ENCODE results near the gene OR2AT4.

OR2AT4 gene

GRCh38 chr11:75068559-75068958 lies 28.1 kb downstream of the OR2AT4 start:
- H3K4me3 ChIP-seq (ENCODE audit: low read length, poor library complexity, severe bottlenecking), result no peak overlapping the region
- H3F3A ChIP-seq (ENCODE audit: low read depth), result no peaks in the 10 kb centered on the region
- TF ChIP-seq EZH2phosphoT487 (IDR thresholded peaks at IDR 0.05; ENCODE audit: borderline replicate concordance), result no peak
- TF ChIP-seq, protein P1, sequence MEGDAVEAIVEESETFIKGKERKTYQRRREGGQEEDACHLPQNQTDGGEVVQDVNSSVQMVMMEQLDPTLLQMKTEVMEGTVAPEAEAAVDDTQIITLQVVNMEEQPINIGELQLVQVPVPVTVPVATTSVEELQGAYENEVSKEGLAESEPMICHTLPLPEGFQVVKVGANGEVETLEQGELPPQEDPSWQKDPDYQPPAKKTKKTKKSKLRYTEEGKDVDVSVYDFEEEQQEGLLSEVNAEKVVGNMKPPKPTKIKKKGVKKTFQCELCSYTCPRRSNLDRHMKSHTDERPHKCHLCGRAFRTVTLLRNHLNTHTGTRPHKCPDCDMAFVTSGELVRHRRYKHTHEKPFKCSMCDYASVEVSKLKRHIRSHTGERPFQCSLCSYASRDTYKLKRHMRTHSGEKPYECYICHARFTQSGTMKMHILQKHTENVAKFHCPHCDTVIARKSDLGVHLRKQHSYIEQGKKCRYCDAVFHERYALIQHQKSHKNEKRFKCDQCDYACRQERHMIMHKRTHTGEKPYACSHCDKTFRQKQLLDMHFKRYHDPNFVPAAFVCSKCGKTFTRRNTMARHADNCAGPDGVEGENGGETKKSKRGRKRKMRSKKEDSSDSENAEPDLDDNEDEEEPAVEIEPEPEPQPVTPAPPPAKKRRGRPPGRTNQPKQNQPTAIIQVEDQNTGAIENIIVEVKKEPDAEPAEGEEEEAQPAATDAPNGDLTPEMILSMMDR (conservative IDR thresholded peaks at IDR 0.05; ENCODE audit: low read length), result no peak
- H3K4me2 ChIP-seq (ENCODE audit: low read depth, low read length, poor library complexity, severe bottlenecking), result no peak overlapping the region
- H3K9me2 ChIP-seq (replicated peaks; ENCODE audit: low read depth, low read length), result no peaks in the 10 kb centered on the region
- H3K9ac ChIP-seq (ENCODE audit: low read depth, low read length, poor library complexity, severe bottlenecking), result no peak overlapping the region
- H3K9me3 ChIP-seq (ENCODE audit: insufficient read depth, low read depth, low read length), result no peaks in the 10 kb centered on the region
- H3K79me2 ChIP-seq (ENCODE audit: insufficient read depth, low read length), result no peaks in the 10 kb centered on the region
- H2AFZ ChIP-seq (ENCODE audit: low read length), result no peak overlapping the region
- no peaks in the 10 kb centered on the region for H3K4me1 ChIP-seq (ENCODE audit: insufficient read depth, low read length, poor library complexity, severe bottlenecking)
- no peaks in the 10 kb centered on the region for H3K36me3 ChIP-seq (ENCODE audit: insufficient read depth, low read length)
- peaks cover 10% of the 10 kb centered on the region for H3K27me3 ChIP-seq (ENCODE audit: insufficient read depth, low read length, poor library complexity, severe bottlenecking)
- H4K20me1 ChIP-seq (ENCODE audit: insufficient read depth, low read length, poor library complexity, severe bottlenecking), result no peaks in the 10 kb centered on the region

GRCh38 chr11:75066061-75066460 lies 30.6 kb downstream of the OR2AT4 start:
- Histone ChIP-seq H3K9me3 (ENCODE audit: insufficient read depth, low read depth, low read length) (no peaks in the 10 kb centered on the region), H3K4me2 (ENCODE audit: low read depth, low read length, poor library complexity, severe bottlenecking) (no peak overlapping the region), H4K20me1 (ENCODE audit: insufficient read depth, low read length, poor library complexity, severe bottlenecking) (no peaks in the 10 kb centered on the region), H3K4me3 (ENCODE audit: low read length, poor library complexity, severe bottlenecking) (no peak overlapping the region), H3K9me2 (replicated peaks; ENCODE audit: low read depth, low read length) (no peaks in the 10 kb centered on the region), H3K9ac (ENCODE audit: low read depth, low read length, poor library complexity, severe bottlenecking) (no peak overlapping the region), H3K27me3 (ENCODE audit: insufficient read depth, low read length, poor library complexity, severe bottlenecking) (peaks cover 10% of the 10 kb centered on the region), H3K4me1 (ENCODE audit: insufficient read depth, low read length, poor library complexity, severe bottlenecking) (no peaks in the 10 kb centered on the region), H2AFZ (ENCODE audit: low read length) (no peak overlapping the region), H3F3A (ENCODE audit: low read depth) (no peaks in the 10 kb centered on the region), H3K79me2 (ENCODE audit: insufficient read depth, low read length) (no peaks in the 10 kb centered on the region), H3K36me3 (ENCODE audit: insufficient read depth, low read length) (no peaks in the 10 kb centered on the region)
- no peak for TF ChIP-seq EZH2phosphoT487 (IDR thresholded peaks at IDR 0.05; ENCODE audit: borderline replicate concordance)
- TF ChIP-seq, protein P1 (conservative IDR thresholded peaks at IDR 0.05; ENCODE audit: low read length), result no peak

DNA sequence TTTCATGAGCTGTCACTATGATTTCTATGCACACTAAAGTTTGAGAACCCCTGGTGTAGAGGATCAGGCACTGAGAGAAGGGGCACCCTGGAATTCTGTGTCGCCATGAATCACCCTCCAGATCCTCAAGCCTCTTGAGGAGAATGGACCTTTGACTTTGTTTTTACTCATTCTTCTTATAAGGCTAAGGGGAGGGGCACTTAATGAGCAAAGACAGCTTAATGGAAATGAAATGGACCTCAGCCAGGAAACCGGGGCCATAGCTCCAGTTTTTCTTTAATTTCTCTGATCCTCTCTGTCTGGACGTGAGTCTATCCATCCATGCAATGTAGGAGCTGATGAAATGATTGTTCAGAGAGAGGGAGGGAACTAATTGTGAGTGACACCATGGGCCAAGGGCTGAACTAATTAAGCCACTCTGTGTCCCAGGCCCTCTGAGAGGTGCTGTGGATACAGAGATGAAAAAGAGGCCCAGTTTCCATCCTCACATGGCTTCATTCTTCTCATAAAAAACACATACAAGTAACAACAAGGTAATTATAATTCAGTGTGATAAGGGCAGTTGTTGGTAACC lies 32.8 kb downstream of the OR2AT4 start:
- TF ChIP-seq, protein P1 (conservative IDR thresholded peaks at IDR 0.05; ENCODE audit: low read length), result no peak
- TF ChIP-seq EZH2phosphoT487 (IDR thresholded peaks at IDR 0.05; ENCODE audit: borderline replicate concordance), result no peak
- Histone ChIP-seq H3K4me3 (ENCODE audit: low read length, poor library complexity, severe bottlenecking) (no peak overlapping the region), H4K20me1 (ENCODE audit: insufficient read depth, low read length, poor library complexity, severe bottlenecking) (no peaks in the 10 kb centered on the region), H3K27me3 (ENCODE audit: insufficient read depth, low read length, poor library complexity, severe bottlenecking) (peaks cover 10% of the 10 kb centered on the region), H3K9me3 (ENCODE audit: insufficient read depth, low read depth, low read length) (no peaks in the 10 kb centered on the region), H3K36me3 (ENCODE audit: insufficient read depth, low read length) (no peaks in the 10 kb centered on the region), H2AFZ (ENCODE audit: low read length) (no peak overlapping the region), H3K9ac (ENCODE audit: low read depth, low read length, poor library complexity, severe bottlenecking) (no peak overlapping the region), H3F3A (ENCODE audit: low read depth) (no peaks in the 10 kb centered on the region), H3K4me1 (ENCODE audit: insufficient read depth, low read length, poor library complexity, severe bottlenecking) (no peaks in the 10 kb centered on the region), H3K9me2 (replicated peaks; ENCODE audit: low read depth, low read length) (no peaks in the 10 kb centered on the region), H3K4me2 (ENCODE audit: low read depth, low read length, poor library complexity, severe bottlenecking) (no peak overlapping the region), H3K79me2 (ENCODE audit: insufficient read depth, low read length) (no peaks in the 10 kb centered on the region)

All from Loucy (cell line).